Panc1 (cell line): Measurements from ENCODE around the gene KIR2DL3. TPM values are rescaled to one million over a fixed set of nuclear protein-coding genes. Genes with fewer than 3 reads are reported as not detected.

Source experiments
- ATAC-seq: fragments of 200-7000 bp; cut with Tn5 transposase; 2 replicates; pipeline ENCODE4 v1.9.1; 2020; ENCODE audit warnings: mild to moderate bottlenecking, moderate library complexity
- BruUV-seq: library from RNA; stranded (reverse); fragments of 400-500 nt; replicated peaks from 2 replicates; lab custom pipeline; 2021; lab: Mats Ljungman, UMichigan
- CTCF ChIA-PET: fragments of 300-600 bp; sonication (Branson Sonifier 250); formaldehyde crosslinking; loops from one replicate; lab custom pipeline; 2022; ENCODE audit warnings: antibody characterized with exemption; lab: Charles Lee
- POLR2A ChIA-PET: fragments of 300-600 bp; sonication (Branson Sonifier 250); formaldehyde crosslinking; loops from one replicate; lab custom pipeline; 2022; ENCODE audit warnings: antibody characterized with exemption; lab: Charles Lee
- DNase-seq: peaks from one replicate; pipeline ENCODE4 v3.0.0-alpha.2; 2010; ENCODE audit warnings: low read depth, low spot score
- H3K27ac ChIP-seq: 2 replicates; pipeline ENCODE4 v1.5.1; 2011; ENCODE audit warnings: mild to moderate bottlenecking, low read length, inconsistent platforms
- H3K27me3 ChIP-seq: fragments of 200-500 bp; sonication (Bioruptor generic); 2 replicates; pipeline ENCODE4 v1.6.0; 2014; ENCODE audit warnings: low read length, inconsistent platforms; ENCODE audit not compliant: control insufficient read depth, insufficient read depth
- H3K36me3 ChIP-seq: fragments of 200-500 bp; sonication (Bioruptor generic); 2 replicates; pipeline ENCODE4 v1.5.1; 2014; ENCODE audit warnings: inconsistent platforms, mild to moderate bottlenecking, low read length, moderate library complexity; ENCODE audit not compliant: control insufficient read depth, insufficient read depth
- H3K4me1 ChIP-seq: 2 replicates; pipeline ENCODE4 v1.5.1; 2011; ENCODE audit warnings: inconsistent platforms, mild to moderate bottlenecking, low read length, moderate library complexity; ENCODE audit not compliant: control insufficient read depth, insufficient read depth
- H3K4me3 ChIP-seq, 2 experiments: 2 replicates each; pipeline ENCODE4 v1.5.1; 2011 to 2012; ENCODE audit warnings: low read depth in 2 of 2, low read length in 2 of 2, mild to moderate bottlenecking in 2 of 2, inconsistent platforms in 1 of 2, moderate library complexity in 1 of 2
- H3K9me3 ChIP-seq: fragments of 200-500 bp; sonication (Bioruptor generic); 2 replicates; pipeline ENCODE4 v1.5.1; 2014; ENCODE audit warnings: low read depth, mild to moderate bottlenecking, inconsistent platforms, low read length, moderate library complexity; ENCODE audit not compliant: control insufficient read depth, insufficient read depth
- CTCF ChIP-seq: fragments of 450-650 bp; IDR thresholded peaks from 2 replicates; pipeline ENCODE4 v1.5.1; 2017; ENCODE audit warnings: mild to moderate bottlenecking
- POLR2AphosphoS5 ChIP-seq: IDR thresholded peaks from 2 replicates; pipeline ENCODE4 v1.6.1; 2012; ENCODE audit warnings: mild to moderate bottlenecking, low read depth, low read length, moderate library complexity
- SIN3A ChIP-seq: IDR thresholded peaks from 2 replicates; pipeline ENCODE4 v1.6.1; 2012; ENCODE audit warnings: low read depth, mild to moderate bottlenecking, low read length, moderate library complexity, borderline replicate concordance; ENCODE audit not compliant: insufficient read depth
- TCF7L2 ChIP-seq: IDR thresholded peaks from 2 replicates; pipeline ENCODE4 v1.6.1; 2011; ENCODE audit warnings: mild to moderate bottlenecking, low read depth, low read length, inconsistent platforms
- in situ Hi-C: cut with HindIII; loops from 2 replicates; pipeline ENCODE4 v1.10.0; 2016; ENCODE audit warnings: low sequenced_read_pairs, low pct_unique_long_range_greater_than_20kb
- intact Hi-C: fragments of 100-400 bp; cut with micrococcal nuclease; formaldehyde crosslinking; loops from one replicate; pipeline ENCODE4 v1.10.0; 2022; ENCODE audit not compliant: unreplicated experiment
- total RNA-seq: library from RNA; stranded (reverse); gene quantifications from one replicate; pipeline ENCODE4 v1.2.1, GENCODE V29; 2021; ENCODE audit not compliant: unreplicated experiment
- TF ChIP-seq, protein P1 (sequence below), 2 experiments: IDR thresholded peaks; 2 replicates each; pipeline ENCODE4 v1.6.1; 2011 to 2012; ENCODE audit warnings: low read depth in 2 of 2, control low read depth in 1 of 2, low read length in 1 of 2, mild to moderate bottlenecking in 1 of 2, moderate library complexity in 1 of 2; ENCODE audit not compliant: insufficient read depth in 1 of 2

The KIR2DL3 gene
- total RNA-seq, 1 experiment from 2014 or later = not detected

DNA sequence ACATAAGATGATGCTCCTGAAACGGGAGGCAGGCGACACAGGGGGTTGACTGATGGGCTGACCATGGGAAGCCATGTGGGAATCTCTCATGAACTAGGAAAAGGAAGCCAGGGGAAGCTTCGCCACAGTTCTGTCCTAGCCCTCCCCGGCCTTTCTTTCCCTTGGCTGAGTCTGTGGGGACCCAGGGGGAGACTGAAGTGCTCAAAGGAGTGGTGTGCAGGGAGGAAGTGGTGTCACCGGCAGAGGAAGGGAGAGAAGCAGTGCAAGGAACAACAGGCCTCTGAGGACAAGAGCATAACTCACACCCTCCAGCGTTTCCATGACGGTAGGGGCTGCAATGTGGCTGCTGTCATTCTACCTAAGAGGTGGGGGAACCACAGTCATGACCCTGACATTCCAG is 13.0 kb upstream of the KIR2DL3 start:
- Histone ChIP-seq H3K9me3 (peaks cover 19% of the 10 kb centered on the region; the same call in 1 of the 2 replicates), H3K27ac (no peak overlapping the region), H3K4me1 (no peaks in the 10 kb centered on the region), H3K27me3 (peaks cover 14% of the 10 kb centered on the region), H3K36me3 (no peaks in the 10 kb centered on the region), H3K4me3 (no peak overlapping the region)
- DNase-seq (no peak), ATAC-seq (no peak)
- BruUV-seq = no TSS peak
- ChIA-PET POLR2A (no interaction called here), CTCF (no interaction called here)
- TF ChIP-seq CTCF (no peak), POLR2AphosphoS5 (no peak), SIN3A (no peak), TCF7L2 (no peak)
- intact Hi-C loops = no loop called here
- in situ Hi-C loops = no loop called here

- CTCF ChIA-PET = interaction anchor here (0.6 kb wide), 1 partner anchor 45 kb away, joined by 3 read pairs; no protein-coding TSS in a partner anchor
- Histone ChIP-seq H3K27me3 (peaks cover 18% of the 10 kb centered on the region), H3K27ac (no peak overlapping the region)
Measured at GRCh38 chr19:54727562-54727961, 10.8 kb upstream of the KIR2DL3 start.

More at GRCh38 chr19:54727562-54727961, 10.8 kb upstream of the KIR2DL3 start:
- H3K36me3 ChIP-seq = no peaks in the 10 kb centered on the region
- no peak overlapping the region for H3K4me3 ChIP-seq
- POLR2A ChIA-PET = no interaction called here
- intact Hi-C loops (no loop called here), in situ Hi-C loops (no loop called here)
- DNase-seq (no peak), ATAC-seq (no peak)
- no TSS peak for BruUV-seq
- peaks cover 6% of the 10 kb centered on the region; the same call in 1 of the 2 replicates for H3K9me3 ChIP-seq
- TF ChIP-seq SIN3A = no peak
- TF ChIP-seq TCF7L2 = no peak
- TF ChIP-seq, protein P1, sequence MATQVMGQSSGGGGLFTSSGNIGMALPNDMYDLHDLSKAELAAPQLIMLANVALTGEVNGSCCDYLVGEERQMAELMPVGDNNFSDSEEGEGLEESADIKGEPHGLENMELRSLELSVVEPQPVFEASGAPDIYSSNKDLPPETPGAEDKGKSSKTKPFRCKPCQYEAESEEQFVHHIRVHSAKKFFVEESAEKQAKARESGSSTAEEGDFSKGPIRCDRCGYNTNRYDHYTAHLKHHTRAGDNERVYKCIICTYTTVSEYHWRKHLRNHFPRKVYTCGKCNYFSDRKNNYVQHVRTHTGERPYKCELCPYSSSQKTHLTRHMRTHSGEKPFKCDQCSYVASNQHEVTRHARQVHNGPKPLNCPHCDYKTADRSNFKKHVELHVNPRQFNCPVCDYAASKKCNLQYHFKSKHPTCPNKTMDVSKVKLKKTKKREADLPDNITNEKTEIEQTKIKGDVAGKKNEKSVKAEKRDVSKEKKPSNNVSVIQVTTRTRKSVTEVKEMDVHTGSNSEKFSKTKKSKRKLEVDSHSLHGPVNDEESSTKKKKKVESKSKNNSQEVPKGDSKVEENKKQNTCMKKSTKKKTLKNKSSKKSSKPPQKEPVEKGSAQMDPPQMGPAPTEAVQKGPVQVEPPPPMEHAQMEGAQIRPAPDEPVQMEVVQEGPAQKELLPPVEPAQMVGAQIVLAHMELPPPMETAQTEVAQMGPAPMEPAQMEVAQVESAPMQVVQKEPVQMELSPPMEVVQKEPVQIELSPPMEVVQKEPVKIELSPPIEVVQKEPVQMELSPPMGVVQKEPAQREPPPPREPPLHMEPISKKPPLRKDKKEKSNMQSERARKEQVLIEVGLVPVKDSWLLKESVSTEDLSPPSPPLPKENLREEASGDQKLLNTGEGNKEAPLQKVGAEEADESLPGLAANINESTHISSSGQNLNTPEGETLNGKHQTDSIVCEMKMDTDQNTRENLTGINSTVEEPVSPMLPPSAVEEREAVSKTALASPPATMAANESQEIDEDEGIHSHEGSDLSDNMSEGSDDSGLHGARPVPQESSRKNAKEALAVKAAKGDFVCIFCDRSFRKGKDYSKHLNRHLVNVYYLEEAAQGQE (IDR thresholded peaks at IDR 0.05; ENCODE audit: insufficient read depth in 1 of 2, low read depth in 2 of 2, low read length in 1 of 2) = no peak
- no peak for TF ChIP-seq POLR2AphosphoS5
- TF ChIP-seq CTCF = no peak
- H3K4me1 ChIP-seq = no peaks in the 10 kb centered on the region
